ENCODE data around the gene COPS6.

DNA sequence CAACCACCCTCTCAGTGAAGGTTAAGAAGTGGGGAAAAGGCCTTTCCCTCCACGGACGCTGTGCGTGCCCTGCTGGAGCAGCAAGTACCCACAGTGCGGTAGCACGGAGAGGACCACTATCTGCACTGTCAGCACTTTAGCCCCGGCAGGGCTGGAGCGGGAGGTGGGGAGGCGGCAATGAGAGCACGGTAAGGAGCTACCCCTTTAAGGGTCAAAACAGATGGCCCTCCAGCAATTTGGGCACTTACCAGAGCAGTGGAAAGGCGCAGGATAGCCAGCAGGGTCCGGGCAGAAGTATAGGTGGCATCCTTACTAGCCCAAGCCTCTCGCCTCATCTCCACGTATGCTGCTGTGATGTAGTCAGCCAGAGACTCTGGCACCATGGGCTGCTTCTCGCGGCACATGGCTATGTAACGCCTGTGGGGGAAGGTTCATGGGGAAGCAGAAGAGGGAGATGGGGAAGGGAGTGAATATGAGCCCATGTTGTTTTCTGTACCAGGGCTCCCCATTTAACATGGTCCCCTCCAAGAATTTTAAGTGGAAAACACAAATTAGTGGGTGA is 5.2 kb downstream of the COPS6 start:
- TF ChIP-seq, protein P1, sequence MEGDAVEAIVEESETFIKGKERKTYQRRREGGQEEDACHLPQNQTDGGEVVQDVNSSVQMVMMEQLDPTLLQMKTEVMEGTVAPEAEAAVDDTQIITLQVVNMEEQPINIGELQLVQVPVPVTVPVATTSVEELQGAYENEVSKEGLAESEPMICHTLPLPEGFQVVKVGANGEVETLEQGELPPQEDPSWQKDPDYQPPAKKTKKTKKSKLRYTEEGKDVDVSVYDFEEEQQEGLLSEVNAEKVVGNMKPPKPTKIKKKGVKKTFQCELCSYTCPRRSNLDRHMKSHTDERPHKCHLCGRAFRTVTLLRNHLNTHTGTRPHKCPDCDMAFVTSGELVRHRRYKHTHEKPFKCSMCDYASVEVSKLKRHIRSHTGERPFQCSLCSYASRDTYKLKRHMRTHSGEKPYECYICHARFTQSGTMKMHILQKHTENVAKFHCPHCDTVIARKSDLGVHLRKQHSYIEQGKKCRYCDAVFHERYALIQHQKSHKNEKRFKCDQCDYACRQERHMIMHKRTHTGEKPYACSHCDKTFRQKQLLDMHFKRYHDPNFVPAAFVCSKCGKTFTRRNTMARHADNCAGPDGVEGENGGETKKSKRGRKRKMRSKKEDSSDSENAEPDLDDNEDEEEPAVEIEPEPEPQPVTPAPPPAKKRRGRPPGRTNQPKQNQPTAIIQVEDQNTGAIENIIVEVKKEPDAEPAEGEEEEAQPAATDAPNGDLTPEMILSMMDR (IDR thresholded peaks at IDR 0.05), result no peak
- TF ChIP-seq POLR2A (IDR thresholded peaks at IDR 0.05) (no peak), EP300 (IDR thresholded peaks at IDR 0.05) (no peak), POLR2AphosphoS5 (IDR thresholded peaks at IDR 0.05) (no peak)
